H1 (cell line): Measurements from ENCODE around the gene AP1M2. TPM values are rescaled to one million over a fixed set of nuclear protein-coding genes. Genes with fewer than 3 reads are reported as not detected.

Experiments used
- CHD2 ChIP-seq: IDR thresholded peaks from 2 replicates; pipeline ENCODE4 v1.6.1; 2012; ENCODE audit warnings: low read length, improper control_type of control experiment
- GTF2F1 ChIP-seq: IDR thresholded peaks from 2 replicates; pipeline ENCODE4 v1.6.1; 2012; ENCODE audit warnings: low read depth, low read length, improper control_type of control experiment, borderline replicate concordance
- HDAC6 ChIP-seq: IDR thresholded peaks from one replicate; pipeline ENCODE4 v1.7.1; 2012; ENCODE audit warnings: low read depth, mild to moderate bottlenecking, inconsistent platforms, low read length, moderate library complexity
- JUN ChIP-seq: IDR thresholded peaks from 2 replicates; pipeline ENCODE4 v1.6.1; 2011; ENCODE audit warnings: low read depth, mild to moderate bottlenecking, improper control_type of control experiment, low read length
- MAFK ChIP-seq: IDR thresholded peaks from 2 replicates; pipeline ENCODE4 v1.6.1; 2012; ENCODE audit warnings: low read depth, mild to moderate bottlenecking, improper control_type of control experiment, low read length
- RNF2 ChIP-seq: fragments of 200-900, 300-1000 bp; sonication (generic); IDR thresholded peaks from 2 replicates; pipeline ENCODE4 v1.7.1; 2016; ENCODE audit warnings: borderline replicate concordance, low read depth, mild to moderate bottlenecking, antibody characterized with exemption, low read length; ENCODE audit not compliant: poor library complexity, severe bottlenecking; ENCODE audit errors: missing control alignments
- RXRA ChIP-seq: IDR thresholded peaks from 2 replicates; pipeline ENCODE4 v1.6.1; 2011; ENCODE audit warnings: low read depth, mild to moderate bottlenecking, low read length, moderate library complexity; ENCODE audit not compliant: insufficient read depth
- polyA plus RNA-seq, 7 experiments: library from polyadenylated mRNA; depleted of rRNA in 3 of 7; stranded (reverse) in 5 of 7; unstranded in 2 of 7; fragments of >200 nt in 5 of 7; fragments of 200-250 nt in 2 of 7; gene quantifications; 1 replicate in 5 of 7; 2 replicates in 1 of 7; 4 replicates in 1 of 7; pipeline versions ENCODE4 v1.2.1 to v1.2.3, GENCODE V29; 2011 to 2013; ENCODE audit warnings: missing spikeins in 2 of 7, mixed read lengths in 2 of 7
- total RNA-seq: library from RNA; stranded (reverse); fragmentation: NEBNext Ultra II Directional; extraction: Animal tissue kit (Norgen Biotek cat#: 25700); gene quantifications from 2 replicates; pipeline ENCODE4 v1.2.1, GENCODE V29; 2021

The AP1M2 gene
- total and polyA plus RNA-seq, 2 of the 8 experiments (the other 6 are each of a cell fraction or from before 2014, with no cell fraction given), result 140 to 161 TPM

GRCh38 chr19:10624585-10624984 lies 37.5 kb upstream of the AP1M2 start (continued):
- TF ChIP-seq MAFK, result no peak
- no peak for TF ChIP-seq CHD2
- TF ChIP-seq HDAC6, result no peak
- no peak for TF ChIP-seq RXRA
- no peak for TF ChIP-seq RNF2
- TF ChIP-seq GTF2F1, result no peak
- no peak for TF ChIP-seq JUN
